Activated CD8-positive, alpha-beta T cell treated with anti-CD3 and anti-CD28 coated beads for 36 hours (primary cell): Measurements from ENCODE around the gene RIMBP2. TPM values are rescaled to one million over a fixed set of nuclear protein-coding genes. Genes with fewer than 3 reads are reported as not detected.

Source experiments
- ATAC-seq: fragments of 200-7000 bp; cut with Tn5 transposase; one replicate; pipeline ENCODE4 v1.10.0; 2021; ENCODE audit warnings: mild to moderate bottlenecking, moderate library complexity
- CTCF ChIA-PET: fragments of 350-600 bp; sonication (Branson Sonifier 250); formaldehyde crosslinking; loops from one replicate; lab custom pipeline; 2021; ENCODE audit warnings: antibody characterized with exemption; lab: Charles Lee
- POLR2A ChIA-PET: fragments of 350-600 bp; sonication (Branson Sonifier 250); formaldehyde crosslinking; loops from one replicate; lab custom pipeline; 2021; ENCODE audit warnings: antibody characterized with exemption; lab: Charles Lee
- DNase-seq: peaks from one replicate; pipeline ENCODE4 v3.0.0-alpha.2; 2020
- H3K27ac Mint-ChIP-seq: one replicate; pipeline ENCODE4 v1.8.0; 2021; ENCODE audit warnings: mild to moderate bottlenecking, mixed read lengths
- H3K27me3 Mint-ChIP-seq: one replicate; pipeline ENCODE4 v1.8.0; 2021; ENCODE audit warnings: mixed read lengths
- H3K36me3 Mint-ChIP-seq: one replicate; pipeline ENCODE4 v1.8.0; 2021; ENCODE audit warnings: low read depth, mixed read lengths
- H3K4me1 Mint-ChIP-seq: one replicate; pipeline ENCODE4 v1.8.0; 2021; ENCODE audit warnings: low read depth, mixed read lengths
- H3K4me3 Mint-ChIP-seq: one replicate; pipeline ENCODE4 v1.8.0; 2021; ENCODE audit warnings: mild to moderate bottlenecking, moderate library complexity, mixed read lengths
- H3K9me3 Mint-ChIP-seq: one replicate; pipeline ENCODE4 v1.8.0; 2021; ENCODE audit warnings: mixed read lengths
- CTCF ChIP-seq: fragments of 200-600 bp; IDR thresholded peaks from one replicate; pipeline ENCODE4 v1.8.0; 2022; ENCODE audit warnings: antibody characterized with exemption, mild to moderate bottlenecking
- intact Hi-C: fragments of 100-400 bp; cut with micrococcal nuclease; formaldehyde crosslinking; loops from one replicate; pipeline ENCODE4 v1.10.0; 2022
- total RNA-seq, 2 experiments: library from RNA; stranded (reverse); gene quantifications; one replicate each; pipeline ENCODE4 v1.2.3, GENCODE V29; 2021

Gene RIMBP2
- total RNA-seq, 2 experiments from 2014 or later: not detected

GRCh38 chr12:130511285-130511684 is 204.8 kb downstream of the RIMBP2 start:
- POLR2A ChIA-PET: no interaction called here
- peaks cover 2% of the 10 kb centered on the region for H3K9me3 Mint-ChIP-seq
- no peak overlapping the region for H3K27ac Mint-ChIP-seq
- no peak overlapping the region for H3K4me3 Mint-ChIP-seq
- CTCF ChIA-PET: no interaction called here
- TF ChIP-seq CTCF: no peak
- no peaks in the 10 kb centered on the region for H3K4me1 Mint-ChIP-seq
- no peak for ATAC-seq
- H3K27me3 Mint-ChIP-seq: peaks cover 4% of the 10 kb centered on the region
- no peaks in the 10 kb centered on the region for H3K36me3 Mint-ChIP-seq
- DNase-seq: no peak
- intact Hi-C loops: no loop called here

GRCh38 chr12:130509454-130509853 is 206.6 kb downstream of the RIMBP2 start:
- peaks cover 1% of the 10 kb centered on the region for H3K27me3 Mint-ChIP-seq
- POLR2A ChIA-PET: no interaction called here
- TF ChIP-seq CTCF: no peak

GRCh38 chr12:130508847-130509246 is 207.3 kb downstream of the RIMBP2 start:
- Mint-ChIP-seq H3K27ac (no peak overlapping the region), H3K27me3 (peaks cover 1% of the 10 kb centered on the region), H3K4me3 (no peak overlapping the region), H3K9me3 (no peaks in the 10 kb centered on the region), H3K4me1 (no peaks in the 10 kb centered on the region), H3K36me3 (no peaks in the 10 kb centered on the region)
- ChIA-PET POLR2A (no interaction called here), CTCF (no interaction called here)
- intact Hi-C loops: no loop called here
- TF ChIP-seq CTCF: no peak
- DNase-seq: no peak
- no peak for ATAC-seq

More at GRCh38 chr12:130509454-130509853, 206.6 kb downstream of the RIMBP2 start:
- intact Hi-C loops: no loop called here
- H3K27ac Mint-ChIP-seq: no peak overlapping the region
- no peak for ATAC-seq
- H3K9me3 Mint-ChIP-seq: no peaks in the 10 kb centered on the region
- CTCF ChIA-PET: no interaction called here
- H3K36me3 Mint-ChIP-seq: no peaks in the 10 kb centered on the region
- DNase-seq: no peak
- no peaks in the 10 kb centered on the region for H3K4me1 Mint-ChIP-seq
- H3K4me3 Mint-ChIP-seq: no peak overlapping the region

- ChIA-PET POLR2A (no interaction called here), CTCF (no interaction called here)
- no peak for ATAC-seq
- Mint-ChIP-seq H3K36me3 (no peaks in the 10 kb centered on the region), H3K27me3 (no peaks in the 10 kb centered on the region), H3K4me1 (no peaks in the 10 kb centered on the region), H3K4me3 (no peak overlapping the region), H3K27ac (no peak overlapping the region), H3K9me3 (no peaks in the 10 kb centered on the region)
- DNase-seq: no peak
- intact Hi-C loops: no loop called here
- TF ChIP-seq CTCF: no peak
Measured at GRCh38 chr12:130508318-130508717, 207.8 kb downstream of the RIMBP2 start.

- POLR2A ChIA-PET: no interaction called here
Measured at GRCh38 chr12:130506844-130507243, 209.3 kb downstream of the RIMBP2 start.

More at GRCh38 chr12:130506844-130507243, 209.3 kb downstream of the RIMBP2 start:
- Mint-ChIP-seq H3K4me1 (no peaks in the 10 kb centered on the region), H3K27me3 (no peaks in the 10 kb centered on the region), H3K4me3 (no peak overlapping the region), H3K36me3 (no peaks in the 10 kb centered on the region), H3K9me3 (no peaks in the 10 kb centered on the region), H3K27ac (no peak overlapping the region)
- DNase-seq: no peak
- no peak for ATAC-seq
- intact Hi-C loops: no loop called here
- no peak for TF ChIP-seq CTCF
- CTCF ChIA-PET: no interaction called here
